Activated CD8-positive, alpha-beta memory T cell treated with anti-CD3 and anti-CD28 coated beads, Interleukin-2, amount 50 U/mL, for 4 hours (primary cell): ENCODE measurements around the gene EIF3K.

Source experiments
- DNase-seq: peaks from one replicate; pipeline ENCODE4 v3.0.0-alpha.2; 2020

Gene EIF3K

GRCh38 chr19:38669552-38669951 lies 50.6 kb downstream of the EIF3K start:
- peak; percentile 32 for DNase-seq

- DNase-seq = no peak
Measured at GRCh38 chr19:38670921-38671398, 52.0 kb downstream of the EIF3K start.

GRCh38 chr19:38671654-38672053 lies 52.7 kb downstream of the EIF3K start:
- DNase-seq = no peak

GRCh38 chr19:38673030-38673429 lies 54.0 kb downstream of the EIF3K start:
- DNase-seq = no peak

GRCh38 chr19:38674388-38675171 lies 55.6 kb downstream of the EIF3K start:
- no peak for DNase-seq

GRCh38 chr19:38675611-38676010 lies 56.6 kb downstream of the EIF3K start:
- DNase-seq = peak; percentile 26

- DNase-seq = no peak
Measured at GRCh38 chr19:38676023-38676877, 57.3 kb downstream of the EIF3K start.

GRCh38 chr19:38676878-38677646 lies 58.1 kb downstream of the EIF3K start:
- no peak for DNase-seq

- DNase-seq = no peak
Measured at GRCh38 chr19:38678217-38678890, 59.4 kb downstream of the EIF3K start.

- no peak for DNase-seq
Measured at GRCh38 chr19:38678891-38679494, 60.0 kb downstream of the EIF3K start.

GRCh38 chr19:38679839-38680238 lies 60.9 kb downstream of the EIF3K start:
- DNase-seq = no peak

- no peak for DNase-seq
Measured at GRCh38 chr19:38682195-38682867, 63.3 kb downstream of the EIF3K start.

- no peak for DNase-seq
Measured at GRCh38 chr19:38682872-38683392, 63.9 kb downstream of the EIF3K start.

GRCh38 chr19:38683393-38684077 lies 64.5 kb downstream of the EIF3K start:
- DNase-seq = peak; percentile 60

GRCh38 chr19:38684078-38684861 lies 65.3 kb downstream of the EIF3K start:
- DNase-seq = no peak

- DNase-seq = no peak
Measured at GRCh38 chr19:38684862-38685665, 66.1 kb downstream of the EIF3K start.

GRCh38 chr19:38685666-38686529 lies 66.9 kb downstream of the EIF3K start:
- no peak for DNase-seq

GRCh38 chr19:38686530-38686888 lies 67.5 kb downstream of the EIF3K start:
- DNase-seq = no peak
